ENCODE measurements around the gene MYO7A.

DNA sequence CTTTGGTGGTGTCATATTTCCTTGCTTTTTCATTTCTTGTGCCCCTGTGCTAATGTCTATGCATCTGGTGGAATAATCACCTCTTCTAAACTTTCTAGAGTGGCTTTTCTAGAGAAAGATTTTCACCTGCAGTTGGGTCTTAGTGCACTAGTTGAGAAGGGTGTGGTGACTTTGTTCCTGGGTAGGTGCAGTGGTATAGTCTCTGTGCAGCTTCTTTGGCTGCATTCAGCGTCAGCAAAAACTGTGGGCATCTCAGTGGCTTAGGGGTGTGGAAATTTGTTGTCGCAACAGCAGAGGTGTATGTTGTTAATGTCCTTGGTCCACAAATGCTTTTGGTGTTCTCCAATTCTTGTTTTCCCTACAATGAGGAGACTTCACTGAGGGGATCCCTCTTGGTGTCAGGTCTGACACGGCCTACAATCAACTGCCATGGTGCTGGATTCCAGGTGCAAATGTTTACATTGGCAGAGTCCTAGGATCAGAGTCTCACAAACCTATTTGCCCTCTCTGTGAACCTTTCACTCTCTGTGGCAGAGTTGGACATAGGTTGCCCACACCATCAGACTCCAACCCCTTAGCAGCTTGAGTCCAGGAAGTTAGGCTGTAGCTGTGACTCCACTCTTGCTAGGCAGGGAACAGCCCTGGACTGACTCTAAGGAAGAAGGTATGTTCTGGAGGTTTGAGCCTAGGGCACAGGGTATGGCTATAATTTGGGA, 124.7 kb downstream of the MYO7A start:
- TF ChIP-seq POLR2A (IDR thresholded peaks at IDR 0.05) = no peak
- TF ChIP-seq EP300 (IDR thresholded peaks at IDR 0.05) = no peak

Data from ovary (tissue), 1 donor.